LHCN-M2 (cell line): ENCODE measurements around the gene OR52N2. TPM values are rescaled to one million over a fixed set of nuclear protein-coding genes. Genes with fewer than 3 reads are reported as not detected.
A peak's percentile ranks its signal among the peaks of the same experiment; 100 is the strongest.

ENCODE experiments used
- DNase-seq: peaks from one replicate; pipeline ENCODE4 v3.0.0-alpha.2; 2012; ENCODE audit warnings: low read depth
- polyA plus RNA-seq: library from polyadenylated mRNA; unstranded; fragments of >200 nt; gene quantifications from one replicate; pipeline ENCODE4 v1.2.1, GENCODE V29; 2012; ENCODE audit warnings: missing spikeins
- total RNA-seq: library from RNA; depleted of rRNA; stranded (reverse); fragments of >200 nt; gene quantifications from 2 replicates; pipeline ENCODE4 v1.2.3, GENCODE V29; 2014; rRNA removed

Gene OR52N2
- total RNA-seq, result not detected in 2 replicates
- not detected for polyA plus RNA-seq

GRCh38 chr11:5808500-5809121, at the start of gene OR52N2:
TSS of gene OR52N2 (plus strand) at chr11:5808924. CDS start at chr11:5820336, 11,412 bp downstream.
- peak; percentile 66 for DNase-seq

GRCh38 chr11:5767056-5767455, 41.7 kb upstream of the OR52N2 start:
- no peak for DNase-seq

- no peak for DNase-seq
Observed at GRCh38 chr11:5783255-5783654, 25.5 kb upstream of the OR52N2 start, which contains the start of gene OR52N5. TSS of gene OR52N5 (minus strand) at chr11:5783355. CDS start at chr11:5778634, 4,721 bp downstream.

GRCh38 chr11:5791165-5791564, 17.6 kb upstream of the OR52N2 start, which contains the start of gene OR52N1:
TSS of gene OR52N1 (minus strand) at chr11:5791265. CDS start at chr11:5788816, 2,449 bp downstream.
- DNase-seq, result no peak

GRCh38 chr11:5796541-5796940, 12.2 kb upstream of the OR52N2 start:
- no peak for DNase-seq

- DNase-seq, result no peak
Observed at GRCh38 chr11:5803982-5804381, 4.7 kb upstream of the OR52N2 start.

- DNase-seq, result no peak
Observed at GRCh38 chr11:5807580-5807979, 1.1 kb upstream of the OR52N2 start.

- no peak for DNase-seq
Observed at GRCh38 chr11:5809122-5809519, 397 bp downstream of the OR52N2 start.

- DNase-seq, result no peak
Observed at GRCh38 chr11:5809905-5810795, 1.4 kb downstream of the OR52N2 start.

- DNase-seq, result peak; percentile 6
Observed at GRCh38 chr11:5815534-5815933, 6.8 kb downstream of the OR52N2 start.

GRCh38 chr11:5818245-5818886, 9.6 kb downstream of the OR52N2 start:
- DNase-seq, result no peak

GRCh38 chr11:5831196-5831829, 22.6 kb downstream of the OR52N2 start:
- DNase-seq, result no peak

GRCh38 chr11:5833446-5833845, 24.7 kb downstream of the OR52N2 start:
- DNase-seq, result no peak

GRCh38 chr11:5837695-5838094, 29.0 kb downstream of the OR52N2 start:
- no peak for DNase-seq

GRCh38 chr11:5841797-5842196, 33.1 kb downstream of the OR52N2 start, which contains the start of gene OR52E6:
TSS of gene OR52E6 (minus strand) at chr11:5841897. CDS start at chr11:5841897, 0 bp downstream.
- DNase-seq, result no peak

- DNase-seq, result no peak
Observed at GRCh38 chr11:5846701-5847100, 38.0 kb downstream of the OR52N2 start.

GRCh38 chr11:5847711-5848110, 39.0 kb downstream of the OR52N2 start:
- no peak for DNase-seq

GRCh38 chr11:5851002-5851401, 42.3 kb downstream of the OR52N2 start:
- no peak for DNase-seq

- no peak for DNase-seq
Observed at GRCh38 chr11:5857590-5857989, 48.9 kb downstream of the OR52N2 start, which contains the start of gene OR52E8. TSS of gene OR52E8 (minus strand) at chr11:5857690. CDS start at chr11:5857690, 0 bp downstream.

- no peak for DNase-seq
Observed at GRCh38 chr11:5865826-5866225, 57.1 kb downstream of the OR52N2 start.
